Testis (tissue), 3 donors: Measurements from ENCODE around the gene SPAG17. TPM values are rescaled to one million over a fixed set of nuclear protein-coding genes. Genes with fewer than 3 reads are reported as not detected.

ENCODE experiments used
- DNase-seq: peaks from one replicate; pipeline ENCODE4 v3.0.0-alpha.2; 2019
- H3K27ac ChIP-seq, 2 donors: fragments of 200-600 bp; sonication (generic); one replicate each; pipeline ENCODE4 v1.5.1; 2019
- H3K27me3 ChIP-seq: fragments of 200-600 bp; sonication (generic); one replicate; pipeline ENCODE4 v1.5.1; 2019
- H3K36me3 ChIP-seq: fragments of 200-600 bp; sonication (generic); one replicate; pipeline ENCODE4 v1.5.1; 2017; ENCODE audit warnings: low read depth; ENCODE audit errors: missing control alignments
- H3K4me1 ChIP-seq: fragments of 200-600 bp; sonication (generic); one replicate; pipeline ENCODE4 v1.5.1; 2019
- H3K4me3 ChIP-seq, 2 donors: fragments of 200-600 bp; sonication (generic); one replicate each; pipeline ENCODE4 v1.5.1; 2017 to 2019
- H3K9me3 ChIP-seq: fragments of 200-600 bp; sonication (generic); one replicate; pipeline ENCODE4 v1.5.1; 2017
- POLR2A ChIP-seq: fragments of 450-650 bp; IDR thresholded peaks from one replicate; pipeline ENCODE4 v1.6.1; 2017; ENCODE audit warnings: antibody characterized with exemption, mild to moderate bottlenecking, moderate library complexity
- WGBS, 2 donors: methylation state at CpG; one replicate each; pipeline ENCODE4 v1.1.5; 2018; 5-methylcytosine and 5-hydroxymethylcytosine counted together
- intact Hi-C: fragments of 100-400 bp; cut with DNase I; formaldehyde crosslinking; loops from one replicate; pipeline ENCODE4 v1.15.1; 2023; ENCODE audit warnings: low total_unique reads
- polyA plus RNA-seq: library from polyadenylated mRNA; stranded (reverse); fragments of 350-450 nt; fragmentation: Illumina TruSeq; extraction: RNeasy Lipid Tissue Mini Kit (QIAGEN cat#74804); gene quantifications from one replicate; pipeline ENCODE4 v1.2.3, GENCODE V29; 2014; ENCODE audit warnings: low read depth, low replicate concordance; ENCODE audit not compliant: insufficient read depth
- total RNA-seq, 2 donors: library from RNA; depleted of rRNA; stranded (reverse); fragments of >200 nt; gene quantifications; one replicate each; pipeline ENCODE4 v1.2.3, GENCODE V29; 2016
- TF ChIP-seq, protein P1 (sequence below), 3 experiments: fragments of 450-650 bp in 2 of 3; fragments of 200-600 bp in 1 of 3; sonication (generic) in 1 of 3; IDR thresholded peaks; one replicate each; pipeline ENCODE4 v1.5.1; 2016 to 2019; ENCODE audit warnings: antibody characterized with exemption in 3 of 3, mild to moderate bottlenecking in 2 of 3, moderate library complexity in 1 of 3

Gene SPAG17
- total and polyA plus RNA-seq, 3 donors from 2014 or later: 34.6 to 95.7 (median 38.7) TPM

DNA sequence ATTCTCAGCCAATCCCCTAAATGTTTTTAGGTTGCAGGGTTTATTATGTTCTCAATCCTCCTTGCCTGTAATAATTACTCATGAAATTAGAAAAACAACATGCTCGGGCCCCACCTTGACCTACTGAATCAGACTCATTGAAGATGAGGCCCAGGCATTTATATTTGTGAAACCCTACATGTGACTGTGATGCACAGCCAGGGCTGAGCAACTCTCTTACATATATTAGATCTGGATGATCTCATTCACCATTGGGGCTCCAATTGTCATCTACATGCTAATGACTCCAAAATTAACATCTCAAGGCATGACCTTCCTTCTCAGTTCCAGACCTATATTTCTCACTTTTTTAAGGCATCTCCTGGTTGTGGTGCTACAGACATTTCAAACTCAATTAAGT is 152.1 kb downstream of the SPAG17 start:
- no peaks in the 10 kb centered on the region for H3K9me3 ChIP-seq
- H3K27ac ChIP-seq: no peak overlapping the region
- H3K4me1 ChIP-seq: no peaks in the 10 kb centered on the region
- intact Hi-C loops: no loop called here
- no peak overlapping the region for H3K4me3 ChIP-seq
- H3K27me3 ChIP-seq: no peaks in the 10 kb centered on the region
- 82 to 90% methylated on average over 1 of the region's 1 CpG for WGBS, 2 donors
- H3K36me3 ChIP-seq: no peaks in the 10 kb centered on the region
- no peak for DNase-seq
- TF ChIP-seq, protein P1, sequence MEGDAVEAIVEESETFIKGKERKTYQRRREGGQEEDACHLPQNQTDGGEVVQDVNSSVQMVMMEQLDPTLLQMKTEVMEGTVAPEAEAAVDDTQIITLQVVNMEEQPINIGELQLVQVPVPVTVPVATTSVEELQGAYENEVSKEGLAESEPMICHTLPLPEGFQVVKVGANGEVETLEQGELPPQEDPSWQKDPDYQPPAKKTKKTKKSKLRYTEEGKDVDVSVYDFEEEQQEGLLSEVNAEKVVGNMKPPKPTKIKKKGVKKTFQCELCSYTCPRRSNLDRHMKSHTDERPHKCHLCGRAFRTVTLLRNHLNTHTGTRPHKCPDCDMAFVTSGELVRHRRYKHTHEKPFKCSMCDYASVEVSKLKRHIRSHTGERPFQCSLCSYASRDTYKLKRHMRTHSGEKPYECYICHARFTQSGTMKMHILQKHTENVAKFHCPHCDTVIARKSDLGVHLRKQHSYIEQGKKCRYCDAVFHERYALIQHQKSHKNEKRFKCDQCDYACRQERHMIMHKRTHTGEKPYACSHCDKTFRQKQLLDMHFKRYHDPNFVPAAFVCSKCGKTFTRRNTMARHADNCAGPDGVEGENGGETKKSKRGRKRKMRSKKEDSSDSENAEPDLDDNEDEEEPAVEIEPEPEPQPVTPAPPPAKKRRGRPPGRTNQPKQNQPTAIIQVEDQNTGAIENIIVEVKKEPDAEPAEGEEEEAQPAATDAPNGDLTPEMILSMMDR (IDR thresholded peaks at IDR 0.05): no peak
- TF ChIP-seq POLR2A: no peak

DNA sequence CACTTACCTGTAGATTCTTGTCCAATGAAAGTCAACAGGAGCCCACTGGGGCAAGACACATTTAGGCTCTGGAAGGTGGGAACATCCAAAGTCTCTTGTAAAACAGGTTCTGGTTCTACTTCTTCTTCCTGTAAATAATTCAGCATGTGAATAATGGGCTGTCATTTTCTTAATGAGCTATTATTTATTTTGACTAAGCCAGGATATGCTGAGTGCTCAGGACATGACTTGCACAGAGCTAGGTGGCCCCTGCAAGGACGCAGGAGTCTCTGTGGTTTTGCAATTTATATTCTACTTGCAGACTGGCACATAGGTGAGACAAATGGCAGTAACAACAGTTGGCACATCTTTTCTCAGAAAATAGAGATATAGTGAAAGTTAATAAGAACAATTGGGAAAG is 156.8 kb downstream of the SPAG17 start:
- H3K27me3 ChIP-seq: no peaks in the 10 kb centered on the region
- TF ChIP-seq, protein P1 (IDR thresholded peaks at IDR 0.05): no peak
- no peak for TF ChIP-seq POLR2A
- WGBS, 2 donors: 90 to 92% methylated on average over 1 of the region's 1 CpG
- intact Hi-C loops: no loop called here
- no peak overlapping the region for H3K4me3 ChIP-seq
- H3K27ac ChIP-seq: no peak overlapping the region
- no peak for DNase-seq
- no peaks in the 10 kb centered on the region for H3K4me1 ChIP-seq
- no peaks in the 10 kb centered on the region for H3K36me3 ChIP-seq
- no peaks in the 10 kb centered on the region for H3K9me3 ChIP-seq

DNA sequence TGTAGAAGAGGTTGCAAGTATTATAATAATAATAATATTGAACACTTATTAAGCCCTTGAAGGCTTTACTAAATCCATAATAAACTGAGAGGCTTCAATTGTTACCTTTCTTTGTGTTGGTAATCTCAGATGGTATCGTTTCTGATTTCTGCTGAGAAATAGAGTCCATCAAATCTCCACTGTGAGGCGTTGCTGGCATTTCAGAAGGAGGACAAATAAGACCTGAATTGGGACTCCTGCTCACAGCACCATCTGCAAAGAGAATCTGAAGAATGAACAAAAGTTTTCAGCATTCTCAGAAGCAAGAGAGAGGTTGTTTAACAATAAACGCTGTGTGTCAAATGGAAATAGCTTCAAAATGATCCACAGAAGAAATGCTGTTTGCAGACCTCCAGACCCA is 161.8 kb downstream of the SPAG17 start:
- no peak overlapping the region for H3K27ac ChIP-seq
- DNase-seq: no peak
- no peaks in the 10 kb centered on the region for H3K9me3 ChIP-seq
- H3K27me3 ChIP-seq: no peaks in the 10 kb centered on the region
- TF ChIP-seq, protein P1 (IDR thresholded peaks at IDR 0.05): no peak
- TF ChIP-seq POLR2A: no peak
- 75 to 81% methylated on average over 3 of the region's 3 CpGs for WGBS, 2 donors
- no peaks in the 10 kb centered on the region for H3K36me3 ChIP-seq
- H3K4me3 ChIP-seq: no peak overlapping the region
- intact Hi-C loops: no loop called here
- H3K4me1 ChIP-seq: no peaks in the 10 kb centered on the region

DNA sequence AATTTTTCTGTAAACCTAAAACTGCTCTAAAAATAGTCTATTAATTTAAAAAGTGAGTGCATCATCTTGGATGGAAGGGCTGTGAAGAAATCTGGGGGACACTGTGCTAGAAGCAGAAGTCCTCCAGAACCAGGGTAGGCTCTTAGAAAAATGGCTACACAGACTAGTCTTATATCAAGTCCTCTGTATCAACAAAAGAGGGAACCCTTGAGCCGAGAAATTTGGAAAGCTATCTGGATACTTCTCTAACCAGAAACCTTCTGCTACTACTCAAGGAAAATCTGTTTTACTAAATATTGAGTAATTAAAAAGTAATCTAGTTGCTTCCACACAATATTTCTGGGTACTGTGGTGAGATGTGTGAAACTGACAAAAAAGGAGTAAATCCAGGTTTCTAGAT is 163.4 kb downstream of the SPAG17 start:
- Histone ChIP-seq H3K4me1 (no peaks in the 10 kb centered on the region), H3K9me3 (no peaks in the 10 kb centered on the region), H3K4me3 (no peak overlapping the region), H3K27me3 (no peaks in the 10 kb centered on the region), H3K36me3 (no peaks in the 10 kb centered on the region), H3K27ac (no peak overlapping the region)
- no peak for DNase-seq
- WGBS, 2 donors: 65 to 79% methylated on average over 1 of the region's 1 CpG
- intact Hi-C loops: no loop called here
- no peak for TF ChIP-seq POLR2A
- TF ChIP-seq, protein P1 (IDR thresholded peaks at IDR 0.05): no peak

DNA sequence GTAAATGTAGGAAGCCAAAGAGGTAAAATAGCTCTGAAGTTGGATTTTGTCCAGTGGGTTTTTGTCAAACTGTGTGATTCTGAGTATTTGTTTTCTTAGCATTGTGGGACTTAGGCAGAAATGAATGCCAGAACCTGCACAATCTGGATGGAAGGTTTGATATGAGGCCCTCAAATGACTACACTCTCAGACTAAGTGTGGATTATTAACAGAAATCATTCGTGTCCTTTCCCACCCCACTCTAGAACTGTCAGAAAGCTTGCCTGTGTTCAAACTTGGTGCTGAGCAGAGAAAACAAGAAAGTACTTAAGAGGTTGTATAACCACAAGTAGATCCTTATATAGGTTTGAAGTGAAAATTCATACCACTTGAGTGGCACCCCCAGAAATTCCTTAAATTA is 167.0 kb downstream of the SPAG17 start:
- intact Hi-C loops: no loop called here
- no peak for DNase-seq
- Histone ChIP-seq H3K36me3 (no peaks in the 10 kb centered on the region), H3K27ac (no peak overlapping the region), H3K4me1 (no peaks in the 10 kb centered on the region), H3K9me3 (no peaks in the 10 kb centered on the region), H3K27me3 (no peaks in the 10 kb centered on the region), H3K4me3 (no peak overlapping the region)
- TF ChIP-seq, protein P1 (IDR thresholded peaks at IDR 0.05): no peak
- 66 to 86% methylated on average over 1 of the region's 1 CpG for WGBS, 2 donors
